Measurements from ENCODE around the gene TGOLN2.
"Not testable (repeated sequence)": the region's sequence is repeated elsewhere in the genome, so short reads cannot be mapped to it uniquely, and the experiment has no call there.

Gene TGOLN2

DNA sequence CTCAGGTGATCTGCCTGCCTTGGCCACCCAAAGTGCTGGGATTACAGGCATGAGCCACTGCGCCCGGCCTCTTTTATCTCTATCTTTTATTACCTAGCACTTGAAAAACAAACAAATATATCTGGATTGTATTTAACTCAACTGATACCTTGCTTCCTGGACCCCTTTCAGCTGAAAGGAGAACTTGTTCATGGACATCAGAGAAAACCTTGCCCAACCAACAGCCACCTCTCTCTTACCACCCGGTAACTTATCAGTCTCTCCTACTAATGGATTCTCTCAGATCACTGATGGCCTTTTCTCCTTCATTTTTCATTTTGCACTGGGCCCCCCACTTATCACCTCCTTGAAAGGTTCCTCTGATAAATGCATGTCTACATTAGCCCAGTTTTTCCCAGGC is 19.8 kb upstream of the TGOLN2 start:
- Mint-ChIP-seq H3K27me3 (no peaks in the 10 kb centered on the region), H3K27ac (peak overlapping the region in 1 of 2 donors; percentile 29), H3K4me3 (no peak overlapping the region), H3K9me3 (no peaks in the 10 kb centered on the region), H3K4me1 (peaks cover 10% of the 10 kb centered on the region)
- DNase-seq, result no peak
- no peak for ATAC-seq

DNA sequence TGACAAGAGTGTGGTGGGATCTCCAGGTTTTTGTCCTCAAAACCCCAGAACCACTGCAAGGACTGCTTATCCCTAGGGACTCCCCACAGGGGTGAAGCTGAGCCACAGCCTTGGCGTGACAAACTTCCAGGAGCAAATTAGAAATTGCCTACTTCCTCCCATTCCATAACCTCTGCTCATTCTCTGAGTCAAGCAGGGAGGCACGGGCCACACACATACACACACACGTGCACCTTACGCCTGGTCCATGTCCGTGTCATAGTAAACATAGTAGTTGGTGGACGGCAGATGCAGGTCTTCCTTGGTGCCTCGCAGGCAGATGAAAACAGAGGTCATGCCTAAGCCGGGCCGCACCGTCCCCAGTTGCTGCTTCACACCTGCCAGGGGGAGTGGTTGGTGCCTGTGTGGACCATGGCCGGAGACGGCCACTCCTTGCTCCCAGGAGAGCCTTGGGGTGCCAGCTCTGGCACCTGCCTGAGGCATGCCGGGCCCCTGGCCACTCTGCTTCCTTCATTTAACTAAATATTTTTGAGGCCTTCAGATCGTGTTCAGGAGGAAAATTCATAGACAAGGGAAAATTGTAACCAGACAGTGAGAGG is 16.7 kb upstream of the TGOLN2 start:
- Mint-ChIP-seq H3K4me3 (no peak overlapping the region), H3K27ac (peak overlapping the region in 1 of 2 donors; percentile 5), H3K27me3 (peaks cover 13% of the 10 kb centered on the region), H3K4me1 (no peaks in the 10 kb centered on the region), H3K9me3 (no peaks in the 10 kb centered on the region)
- no peak for DNase-seq
- ATAC-seq, result no peak

DNA sequence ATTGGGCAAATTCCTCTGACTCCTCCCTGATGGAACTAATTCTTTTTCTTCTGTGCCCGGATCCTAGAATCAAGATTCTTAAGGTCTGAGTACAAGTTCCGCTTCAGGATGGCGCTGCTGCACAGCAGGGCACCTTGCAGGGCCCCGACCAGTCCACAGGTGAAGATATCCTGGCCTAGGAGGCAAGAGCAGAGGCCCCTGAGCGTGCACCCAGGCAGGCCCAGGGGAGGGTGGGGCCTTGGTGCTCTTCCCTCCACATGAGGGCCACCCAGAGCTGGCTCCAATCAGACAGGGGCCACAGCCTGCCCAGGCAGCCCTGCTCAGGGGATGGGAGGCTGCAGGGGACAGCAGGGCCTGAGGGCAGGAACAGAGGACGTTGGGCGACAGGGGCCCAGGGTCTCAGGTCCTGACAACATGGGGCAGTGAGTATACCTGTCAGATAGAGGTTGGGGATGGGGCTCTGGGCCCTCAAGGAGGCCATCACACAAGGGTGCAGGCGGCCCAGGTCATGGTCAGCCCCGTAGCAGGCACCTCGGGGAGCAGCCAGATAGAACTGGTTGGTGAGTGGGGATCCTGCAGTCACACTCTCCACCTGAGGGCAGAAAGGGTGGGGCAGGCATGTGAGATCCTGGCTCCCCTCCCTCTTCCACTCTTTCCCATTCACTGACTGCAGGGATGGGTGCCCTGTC is 15.6 kb upstream of the TGOLN2 start:
- not testable (repeated sequence) for H3K9me3 Mint-ChIP-seq, H3K4me1 Mint-ChIP-seq, H3K27ac Mint-ChIP-seq, DNase-seq, H3K4me3 Mint-ChIP-seq
- peaks cover 16% of the 10 kb centered on the region for H3K27me3 Mint-ChIP-seq
- ATAC-seq, result peak; percentile 46

DNA sequence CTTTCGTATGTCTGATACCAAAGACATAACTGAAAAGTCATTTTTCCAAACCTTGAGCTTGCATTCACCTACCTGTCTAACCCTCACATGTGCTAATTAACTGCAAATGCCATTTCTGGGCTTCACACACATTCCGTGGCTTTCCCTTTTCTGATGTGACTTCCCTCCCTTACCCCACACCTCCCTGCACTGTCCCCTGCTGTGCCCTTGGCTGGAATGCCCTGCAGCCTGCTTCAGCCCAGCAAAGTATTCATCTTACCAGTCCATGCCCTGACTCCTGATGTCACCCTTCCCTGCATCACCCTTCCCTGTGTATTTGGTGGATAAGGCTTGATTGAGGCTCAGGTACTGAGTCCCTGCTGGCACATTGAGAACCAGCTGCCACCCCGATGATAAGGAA is 14.4 kb upstream of the TGOLN2 start:
- DNase-seq, result no peak
- H3K27ac Mint-ChIP-seq, result no peak overlapping the region
- no peak for ATAC-seq
- peaks cover 16% of the 10 kb centered on the region for H3K27me3 Mint-ChIP-seq
- no peaks in the 10 kb centered on the region for H3K4me1 Mint-ChIP-seq
- H3K4me3 Mint-ChIP-seq, result no peak overlapping the region
- H3K9me3 Mint-ChIP-seq, result no peaks in the 10 kb centered on the region

DNA sequence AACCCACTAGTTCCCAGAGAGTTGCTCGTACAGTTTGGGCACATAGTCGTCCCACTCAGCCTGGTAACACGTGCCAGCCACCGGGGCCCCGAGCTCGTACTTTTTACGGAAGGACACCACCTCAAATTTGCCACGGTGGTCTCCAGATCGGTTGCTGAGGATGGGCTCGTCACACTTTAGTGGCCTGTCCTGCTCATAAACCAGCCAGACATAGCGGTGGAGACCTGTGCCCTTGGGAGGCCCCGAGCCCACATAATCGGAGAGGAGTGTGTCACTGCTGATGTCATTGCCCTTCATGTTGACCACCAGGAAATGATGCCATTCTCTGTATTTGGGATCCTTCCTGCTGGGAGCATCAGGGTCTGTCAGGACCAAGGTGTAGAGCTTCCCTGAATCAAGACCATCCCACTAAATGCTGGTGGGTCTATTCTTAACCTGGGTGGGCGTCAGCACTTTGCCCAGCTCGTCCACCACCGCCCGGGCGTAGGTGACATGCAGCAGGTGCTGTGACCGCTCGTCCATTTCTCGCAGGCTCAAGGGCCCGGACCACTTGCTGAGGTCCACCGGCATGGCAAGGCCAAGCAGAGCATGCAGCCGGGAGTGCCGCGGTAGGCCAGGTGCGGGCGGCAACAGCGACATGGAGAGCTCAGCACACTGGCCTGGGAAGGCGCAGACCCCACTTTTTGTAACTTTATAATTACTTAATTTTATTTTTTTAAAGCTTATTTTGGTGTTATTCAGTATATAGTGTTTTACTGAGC is 13.7 kb upstream of the TGOLN2 start:
- Mint-ChIP-seq H3K4me1 (no peaks in the 10 kb centered on the region), H3K27me3 (peaks cover 16% of the 10 kb centered on the region), H3K27ac (no peak overlapping the region), H3K9me3 (no peaks in the 10 kb centered on the region), H3K4me3 (no peak overlapping the region)
- no peak for DNase-seq
- ATAC-seq, result no peak

DNA sequence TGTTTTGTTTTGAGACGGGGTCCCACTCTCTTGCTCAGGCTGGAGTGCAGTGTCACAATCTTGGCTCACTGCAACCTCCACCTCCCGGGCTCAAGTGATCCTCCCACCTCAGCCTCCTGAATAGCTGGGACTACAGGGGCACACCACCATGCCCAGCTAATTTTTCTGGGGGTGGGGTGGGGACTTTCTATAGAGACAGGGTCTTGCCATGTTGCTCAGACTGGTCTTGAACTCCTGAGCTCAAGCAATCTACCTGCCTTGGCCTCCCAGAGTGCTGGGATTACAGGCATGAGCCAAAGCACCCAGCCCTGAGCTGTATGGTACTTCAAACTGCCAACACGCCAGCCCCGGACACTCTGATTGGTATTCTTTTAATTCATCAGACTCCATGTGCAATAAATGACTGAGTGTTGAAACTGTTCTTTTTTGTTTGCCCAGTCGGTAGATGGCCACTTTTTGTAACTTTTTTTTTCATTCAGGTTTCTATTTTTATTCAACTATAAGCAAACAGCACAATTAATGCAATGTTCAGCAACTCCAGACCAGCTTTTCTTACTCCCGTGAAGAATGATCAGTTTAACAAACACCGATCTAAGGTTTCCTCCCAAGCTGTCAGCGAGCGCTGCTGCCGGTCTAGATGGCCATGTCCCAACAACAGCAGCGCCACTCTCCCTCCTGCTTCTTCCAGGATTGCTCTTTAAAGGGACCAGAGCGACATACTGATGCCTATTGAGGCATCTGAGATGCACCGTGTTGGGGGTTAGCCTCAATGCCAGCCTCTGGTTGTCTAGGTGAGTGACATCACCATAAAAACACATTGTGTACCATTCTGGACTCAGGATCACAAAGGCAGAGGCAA is 12.5 kb upstream of the TGOLN2 start:
- H3K27ac Mint-ChIP-seq, result no peak overlapping the region
- DNase-seq (no peak), ATAC-seq (no peak)
- no peak overlapping the region for H3K4me3 Mint-ChIP-seq
- H3K27me3 Mint-ChIP-seq, result peaks cover 16% of the 10 kb centered on the region
- H3K9me3 Mint-ChIP-seq, result no peaks in the 10 kb centered on the region
- no peaks in the 10 kb centered on the region for H3K4me1 Mint-ChIP-seq

DNA sequence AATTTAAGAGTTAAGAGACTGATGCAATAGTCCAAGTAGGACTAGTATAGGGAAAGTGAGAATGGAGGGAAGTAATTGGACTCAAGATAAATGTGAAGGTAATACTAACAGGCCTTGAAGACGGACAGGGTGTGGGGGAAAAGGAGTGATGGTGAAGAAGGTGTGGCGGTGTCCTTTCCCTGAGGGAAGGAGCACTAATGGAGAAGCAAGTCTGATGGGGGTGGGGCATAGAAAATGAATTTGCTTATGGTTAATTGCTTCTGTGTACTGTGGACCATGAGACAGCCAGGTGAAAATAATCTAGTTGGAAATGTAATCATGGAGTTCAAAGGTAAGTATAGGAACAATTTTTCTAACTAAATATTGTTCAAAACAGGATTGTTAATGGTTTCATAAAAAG is 7.1 kb upstream of the TGOLN2 start:
- Mint-ChIP-seq H3K27ac (no peak overlapping the region), H3K4me3 (no peak overlapping the region), H3K9me3 (no peaks in the 10 kb centered on the region), H3K4me1 (peaks cover 6% of the 10 kb centered on the region), H3K27me3 (peaks cover 8% of the 10 kb centered on the region)
- DNase-seq (no peak), ATAC-seq (no peak)

DNA sequence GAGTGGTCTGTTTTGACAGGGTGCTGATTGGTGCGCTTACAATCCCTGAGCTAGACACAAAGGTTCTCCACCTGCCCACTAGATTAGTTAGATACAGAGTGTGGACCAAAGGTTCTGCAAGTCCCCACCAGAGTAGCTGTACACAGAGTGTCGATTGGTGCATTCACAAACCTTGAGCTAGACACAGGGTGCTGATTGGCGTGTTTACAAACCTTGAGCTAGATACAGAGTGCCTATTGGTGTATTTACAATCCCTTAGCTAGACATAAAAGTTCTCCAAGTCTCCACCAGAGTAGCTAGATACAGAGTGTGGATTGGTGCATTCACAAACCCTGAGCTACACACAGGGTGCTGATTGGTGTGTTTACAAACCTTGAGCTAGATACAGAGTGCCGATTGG is 6.1 kb upstream of the TGOLN2 start:
- not testable (repeated sequence) for ATAC-seq, H3K4me3 Mint-ChIP-seq, DNase-seq, H3K27me3 Mint-ChIP-seq, H3K27ac Mint-ChIP-seq, H3K9me3 Mint-ChIP-seq
- peaks cover 13% of the 10 kb centered on the region for H3K4me1 Mint-ChIP-seq

DNA sequence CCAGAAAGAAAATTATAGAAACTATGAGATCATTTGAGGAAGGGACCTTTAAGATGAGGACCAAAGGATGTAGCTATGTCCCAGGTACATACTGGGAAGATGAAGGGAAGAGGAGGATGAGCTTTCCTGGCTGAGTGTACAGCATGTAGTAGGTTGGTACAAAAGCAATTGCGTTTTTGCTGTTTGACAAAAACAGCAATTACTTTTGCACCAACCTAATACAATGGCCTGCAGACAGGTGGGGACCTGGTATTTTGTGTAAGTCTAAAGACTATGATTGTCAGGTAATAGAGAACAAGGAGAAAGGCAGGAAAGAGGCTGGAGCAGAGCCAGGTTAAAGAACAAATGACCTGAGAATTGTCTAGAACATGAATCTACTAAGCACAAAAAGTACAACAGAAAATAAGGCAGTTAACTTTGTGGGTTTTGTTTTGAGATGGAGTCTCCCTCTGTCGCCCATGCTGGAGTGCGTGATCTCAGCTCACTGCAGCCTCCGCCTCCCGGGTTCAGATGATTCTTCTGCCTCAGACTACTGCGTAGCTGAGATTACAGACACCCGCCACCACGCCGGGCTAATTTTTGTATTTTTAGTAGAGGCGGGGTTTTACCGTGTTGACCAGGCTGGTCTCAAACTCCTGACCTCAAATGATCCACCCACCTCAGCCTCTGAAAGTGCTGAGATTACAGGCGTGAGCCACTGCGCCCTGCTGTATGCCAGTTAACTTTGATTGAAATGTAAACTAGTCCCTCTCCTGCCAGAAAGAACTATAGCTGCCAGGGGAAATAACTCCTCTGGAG is 3.2 kb upstream of the TGOLN2 start:
- H3K27ac Mint-ChIP-seq, result no peak overlapping the region
- no peak overlapping the region for H3K4me3 Mint-ChIP-seq
- H3K27me3 Mint-ChIP-seq, result no peaks in the 10 kb centered on the region
- H3K9me3 Mint-ChIP-seq, result no peaks in the 10 kb centered on the region
- ATAC-seq, result no peak
- peaks cover 16% of the 10 kb centered on the region for H3K4me1 Mint-ChIP-seq
- DNase-seq, result no peak

DNA sequence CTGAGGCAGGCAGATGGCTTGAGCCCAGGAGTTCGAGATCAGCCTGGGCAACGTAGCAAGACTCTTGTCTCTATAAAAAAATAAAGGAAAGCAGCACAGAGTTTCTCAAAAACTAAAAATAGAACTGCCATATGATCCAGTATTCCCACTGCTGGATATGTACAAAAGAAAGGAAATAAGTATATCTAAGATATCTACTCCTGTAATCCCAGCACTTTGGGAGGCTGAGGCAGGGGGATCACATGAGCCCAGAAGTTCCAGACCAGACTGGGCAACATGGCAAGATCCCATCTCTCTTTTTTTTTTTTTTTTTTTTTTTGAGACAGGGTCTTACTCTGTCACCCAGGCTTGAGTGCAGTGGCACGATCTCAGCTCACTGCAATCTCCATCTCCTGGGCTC is 1.9 kb upstream of the TGOLN2 start:
- not testable (repeated sequence) for ATAC-seq, DNase-seq, H3K4me3 Mint-ChIP-seq, H3K27me3 Mint-ChIP-seq, H3K9me3 Mint-ChIP-seq, H3K27ac Mint-ChIP-seq
- H3K4me1 Mint-ChIP-seq, result peaks cover 25% of the 10 kb centered on the region

DNA sequence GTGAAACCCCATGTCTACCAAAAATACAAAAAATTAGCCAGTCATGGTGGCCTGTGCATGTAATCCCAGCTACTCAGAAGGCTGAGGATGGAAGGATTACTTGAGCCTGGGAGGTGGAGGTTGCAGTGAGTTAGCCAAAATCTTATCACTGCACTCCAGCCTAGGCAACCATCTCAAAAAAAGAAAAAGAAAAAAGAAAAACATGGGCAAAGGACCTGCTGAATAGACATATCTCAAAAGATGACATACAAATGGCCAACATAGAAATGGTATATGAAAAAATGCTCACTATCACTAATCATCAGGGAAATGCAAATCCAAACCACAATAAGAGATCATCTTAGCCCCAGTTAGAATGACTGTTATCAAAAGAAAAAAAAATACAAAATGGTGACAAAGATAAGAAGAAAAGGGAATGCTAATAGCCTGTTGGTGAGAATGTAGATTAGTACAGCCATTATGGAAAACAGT is 1.4 kb upstream of the TGOLN2 start:
- Mint-ChIP-seq H3K27ac (no peak overlapping the region), H3K4me1 (peaks cover 30% of the 10 kb centered on the region), H3K4me3 (peak overlapping the region; percentile 44 to 97), H3K27me3 (no peaks in the 10 kb centered on the region), H3K9me3 (no peaks in the 10 kb centered on the region)
- no peak for ATAC-seq
- no peak for DNase-seq

DNA sequence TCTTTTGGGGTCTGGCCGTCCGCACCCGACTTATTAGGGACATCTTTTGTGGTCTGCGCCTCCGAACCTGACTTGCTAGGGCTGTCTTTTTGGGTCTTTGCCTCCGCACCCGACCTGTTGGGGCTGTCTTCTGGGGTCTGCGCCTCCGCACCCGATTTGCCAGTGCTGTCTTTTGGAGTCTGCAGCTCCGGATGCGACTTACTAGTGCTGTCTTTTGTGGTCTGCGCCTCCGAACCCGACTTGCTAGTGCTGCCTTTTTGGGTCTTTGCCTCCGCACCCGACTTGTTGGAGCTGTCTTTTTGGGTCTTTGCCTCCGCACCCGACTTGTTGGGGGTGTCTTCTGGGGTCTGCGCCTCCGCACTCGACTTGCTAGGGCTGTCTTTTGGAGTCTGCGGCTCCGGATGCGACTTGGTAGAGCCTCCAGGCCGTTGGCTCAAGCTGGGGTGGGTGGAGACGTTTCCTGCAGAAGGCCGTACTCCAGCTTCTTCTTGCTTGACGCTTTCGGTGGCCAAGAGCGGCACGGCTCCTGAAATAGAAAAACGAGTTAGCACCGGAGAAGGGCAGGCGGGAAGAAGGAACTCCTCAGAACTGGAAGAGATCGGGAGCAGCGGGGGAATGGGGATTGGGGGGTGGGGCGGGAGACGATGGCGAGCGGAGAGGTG is 498 bp downstream of the TGOLN2 start:
- Mint-ChIP-seq H3K4me3 (peak overlapping the region; percentile 95 to 97), H3K27ac (peak overlapping the region; percentile 99 to 100), H3K9me3 (no peaks in the 10 kb centered on the region), H3K27me3 (no peaks in the 10 kb centered on the region), H3K4me1 (peaks cover 49% of the 10 kb centered on the region)
- ATAC-seq (peak; percentile 66), DNase-seq (peak; percentile 61 to 71)

DNA sequence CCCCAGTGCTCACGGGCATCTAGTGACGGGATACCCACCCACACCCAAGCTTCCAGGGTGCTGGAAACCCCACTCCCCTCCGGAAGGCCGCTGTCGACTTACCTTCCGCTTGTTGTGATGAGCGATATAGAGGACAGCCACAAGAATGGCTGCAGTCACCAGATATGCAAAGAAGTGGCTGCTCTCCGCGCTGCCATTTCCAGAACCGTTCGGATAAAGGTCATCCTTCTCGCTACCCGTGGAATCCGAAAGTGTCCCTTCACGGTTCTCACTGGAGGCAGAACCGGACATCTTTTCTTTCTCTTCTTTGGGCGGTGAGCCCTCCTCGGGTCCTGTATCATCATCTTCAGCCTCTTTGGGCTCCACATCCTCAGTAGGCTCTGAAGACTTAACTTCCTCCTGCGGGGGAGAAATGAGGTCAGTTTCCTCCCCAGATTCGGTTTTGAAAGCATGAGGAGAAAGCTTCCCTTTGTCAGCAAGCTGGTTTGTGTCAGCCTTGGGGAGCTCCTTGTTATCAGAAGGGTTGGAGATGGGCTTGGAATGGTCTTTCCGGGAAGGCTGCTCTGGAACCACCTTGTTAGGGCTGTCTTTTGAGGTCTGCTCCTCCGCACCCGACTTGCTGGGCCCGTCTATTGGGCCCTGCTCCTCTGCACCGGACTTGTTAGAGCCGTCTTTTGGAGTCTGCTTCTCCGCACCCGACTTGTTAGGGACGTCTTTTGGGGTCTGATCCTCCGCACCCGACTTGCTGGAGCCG is 1.2 kb downstream of the TGOLN2 start:
- DNase-seq (peak; percentile 56 to 59), ATAC-seq (peak; percentile 44)
- no peaks in the 10 kb centered on the region for H3K27me3 Mint-ChIP-seq
- no peaks in the 10 kb centered on the region for H3K9me3 Mint-ChIP-seq
- H3K4me1 Mint-ChIP-seq, result peaks cover 54% of the 10 kb centered on the region
- H3K27ac Mint-ChIP-seq, result peak overlapping the region; percentile 99 to 100
- H3K4me3 Mint-ChIP-seq, result peak overlapping the region; percentile 95 to 97

DNA sequence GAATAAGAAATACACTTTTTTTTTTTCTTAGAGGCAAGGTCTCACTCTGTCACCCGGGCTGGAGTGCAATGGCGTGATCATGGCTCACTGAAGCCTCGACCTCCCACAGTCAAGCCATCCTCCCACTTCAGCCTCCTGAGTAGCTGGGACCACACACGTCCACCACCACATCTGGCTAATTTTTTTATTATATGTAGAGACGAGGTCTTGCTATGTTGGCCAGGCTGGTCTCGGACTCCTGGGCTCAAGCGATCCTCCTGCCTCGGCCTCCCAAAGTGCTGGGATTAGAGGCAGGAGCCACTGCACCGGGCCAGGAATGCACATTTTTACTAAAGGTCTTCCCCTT is 2.4 kb downstream of the TGOLN2 start:
- Mint-ChIP-seq H3K27me3 (no peaks in the 10 kb centered on the region), H3K4me3 (peak overlapping the region; percentile 95 to 97), H3K9me3 (no peaks in the 10 kb centered on the region), H3K27ac (peak overlapping the region; percentile 84 to 100), H3K4me1 (peaks cover 60% of the 10 kb centered on the region)
- ATAC-seq, result no peak
- DNase-seq, result no peak
